ENCODE data around the gene STX10.
A peak's percentile ranks its signal among the peaks of the same experiment; 100 is the strongest.

STX10 gene

GRCh38 chr19:13139633-13140311 is 10.4 kb downstream of the STX10 start:
- DNase-seq (ENCODE audit: low read depth, low spot score): no peak

GRCh38 chr19:13138916-13139198 is 11.3 kb downstream of the STX10 start:
- no peak for DNase-seq (ENCODE audit: low read depth, low spot score)

GRCh38 chr19:13138171-13138915 is 11.8 kb downstream of the STX10 start:
- no peak for DNase-seq (ENCODE audit: low read depth, low spot score)

- no peak for DNase-seq (ENCODE audit: low read depth, low spot score)
Observed at GRCh38 chr19:13137290-13137794, 12.8 kb downstream of the STX10 start.

- DNase-seq (ENCODE audit: low read depth, low spot score): no peak
Observed at GRCh38 chr19:13135068-13136062, 14.8 kb downstream of the STX10 start.

- no peak for DNase-seq (ENCODE audit: low read depth, low spot score)
Observed at GRCh38 chr19:13134626-13135025, 15.5 kb downstream of the STX10 start.

- DNase-seq (ENCODE audit: low read depth, low spot score): no peak
Observed at GRCh38 chr19:13133241-13133870, 16.8 kb downstream of the STX10 start.

GRCh38 chr19:13132471-13133180 is 17.5 kb downstream of the STX10 start:
- DNase-seq (ENCODE audit: low read depth, low spot score): no peak

GRCh38 chr19:13130886-13131490 is 19.2 kb downstream of the STX10 start:
- DNase-seq (ENCODE audit: low read depth, low spot score): no peak

- no peak for DNase-seq (ENCODE audit: low read depth, low spot score)
Observed at GRCh38 chr19:13129384-13129783, 20.8 kb downstream of the STX10 start.

GRCh38 chr19:13128583-13128982 is 21.6 kb downstream of the STX10 start:
- DNase-seq (ENCODE audit: low read depth, low spot score): no peak

GRCh38 chr19:13127811-13128575 is 22.2 kb downstream of the STX10 start:
- no peak for DNase-seq (ENCODE audit: low read depth, low spot score)

GRCh38 chr19:13127051-13127450 is 23.1 kb downstream of the STX10 start:
- no peak for DNase-seq (ENCODE audit: low read depth, low spot score)

- DNase-seq (ENCODE audit: low read depth, low spot score): no peak
Observed at GRCh38 chr19:13122980-13123957, 26.9 kb downstream of the STX10 start.

GRCh38 chr19:13122275-13122878 is 27.8 kb downstream of the STX10 start:
- DNase-seq (ENCODE audit: low read depth, low spot score): no peak

- no peak for DNase-seq (ENCODE audit: low read depth, low spot score)
Observed at GRCh38 chr19:13121551-13122274, 28.5 kb downstream of the STX10 start.

- peak; percentile 55 for DNase-seq (ENCODE audit: low read depth, low spot score)
Observed at GRCh38 chr19:13120817-13121216, 29.4 kb downstream of the STX10 start.

Data from smooth muscle cell of the brain vasculature (primary cell).